GM19452 (cell line): ENCODE results near the gene LETM1.

Experiments used
- ATAC-seq: cut with Tn5 transposase; IDR thresholded peaks from one replicate; pipeline ENCODE4 v1.9.1; 2021; ENCODE audit not compliant: unreplicated experiment

The LETM1 gene

GRCh38 chr4:1797298-1797860 is 58.6 kb downstream of the LETM1 start:
- no peak for ATAC-seq

- no peak for ATAC-seq
These were observed 59.3 kb downstream of the LETM1 start for GRCh38 chr4:1796486-1797204.

- ATAC-seq, result no peak
These were observed 60.4 kb downstream of the LETM1 start for GRCh38 chr4:1795299-1796195.

GRCh38 chr4:1794809-1795298 is 61.1 kb downstream of the LETM1 start:
- ATAC-seq, result no peak

- ATAC-seq, result no peak
These were observed 61.8 kb downstream of the LETM1 start for GRCh38 chr4:1793940-1794808.

- ATAC-seq, result no peak
These were observed 62.5 kb downstream of the LETM1 start for GRCh38 chr4:1793496-1793840.

DNA sequence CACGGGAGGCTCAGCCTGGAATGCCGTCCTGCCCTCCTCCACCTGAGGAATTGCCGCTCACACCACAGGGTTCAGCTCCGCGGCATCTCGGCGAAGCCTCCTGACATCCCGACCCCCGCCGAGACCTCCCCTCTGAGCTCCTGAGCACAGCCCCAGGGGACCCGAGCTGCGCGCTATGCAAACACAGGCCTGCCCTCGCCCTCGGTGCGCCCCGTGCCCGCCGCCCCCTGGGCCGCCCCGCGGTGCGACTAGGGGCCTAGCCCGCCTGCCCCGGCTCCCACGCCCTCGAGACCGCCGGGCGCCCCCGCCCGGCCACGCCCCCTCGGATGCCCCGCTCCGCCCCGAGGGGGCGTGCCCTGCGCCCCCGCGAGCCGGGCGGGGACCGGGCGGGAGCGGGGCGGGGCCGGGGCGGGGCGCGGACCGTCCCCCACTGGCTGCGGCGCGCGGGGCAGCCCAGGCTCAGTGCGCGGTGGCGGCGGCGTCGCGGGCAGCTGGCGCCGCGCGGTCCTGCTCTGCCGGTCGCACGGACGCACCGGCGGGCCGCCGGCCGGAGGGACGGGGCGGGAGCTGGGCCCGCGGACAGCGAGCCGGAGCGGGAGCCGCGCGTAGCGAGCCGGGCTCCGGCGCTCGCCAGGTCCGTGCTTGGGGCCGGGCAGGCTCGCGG is 63.0 kb downstream of the LETM1 start, which contains the start of gene FGFR3:
Gene FGFR3, plus strand, starts transcription at position 462 of the 664 bp plus-strand sequence. CDS start 642 bp downstream, outside the sequence.
- no peak for ATAC-seq

GRCh38 chr4:1792158-1792831 is 63.7 kb downstream of the LETM1 start:
- ATAC-seq, result no peak

GRCh38 chr4:1790005-1790404 is 66.0 kb downstream of the LETM1 start:
- no peak for ATAC-seq

DNA sequence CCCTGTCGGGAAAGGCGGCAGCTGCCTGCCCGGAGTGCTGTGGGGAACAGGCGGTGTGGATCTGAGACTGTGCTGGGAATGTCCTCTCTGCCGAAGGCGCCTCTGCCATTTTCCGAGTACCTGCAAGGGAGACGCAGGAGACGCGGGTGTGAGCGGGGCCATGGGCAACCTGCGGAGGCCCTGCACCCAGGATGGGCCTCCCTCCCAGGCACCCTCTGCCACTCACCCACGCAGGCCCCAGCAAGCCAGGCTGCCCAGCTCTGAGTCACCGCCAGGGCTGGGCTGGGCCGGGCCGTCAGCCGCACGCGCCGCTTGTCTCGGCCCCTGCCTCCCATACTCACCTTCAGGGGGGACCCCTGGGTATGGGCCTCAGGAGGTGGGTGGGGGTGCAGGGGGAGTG is 66.4 kb downstream of the LETM1 start:
- ATAC-seq, result no peak

- no peak for ATAC-seq
These were observed 67.5 kb downstream of the LETM1 start for GRCh38 chr4:1788254-1788973.

GRCh38 chr4:1787411-1788077 is 68.4 kb downstream of the LETM1 start:
- no peak for ATAC-seq

GRCh38 chr4:1786544-1787362 is 69.2 kb downstream of the LETM1 start:
- no peak for ATAC-seq

DNA sequence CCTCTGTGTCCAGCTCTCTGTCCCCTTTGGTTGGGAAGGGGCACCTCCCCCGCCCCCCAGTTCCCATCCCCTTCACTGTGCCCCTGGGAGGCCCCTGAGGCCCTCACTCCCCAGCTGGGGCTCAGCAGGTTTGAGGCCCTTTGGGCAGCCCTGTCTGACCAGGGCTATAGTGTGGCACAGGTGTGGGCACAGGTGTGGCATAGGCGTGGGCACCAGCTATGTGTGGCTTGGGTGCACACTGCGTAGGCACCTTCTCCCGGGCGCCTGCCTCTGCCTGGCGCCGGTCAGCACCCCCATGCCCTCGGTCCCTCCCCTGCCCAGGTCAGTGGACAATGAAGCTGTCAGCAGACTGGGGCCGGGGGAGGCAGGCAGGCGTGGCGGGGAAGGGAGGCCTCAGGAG is 70.4 kb downstream of the LETM1 start:
- ATAC-seq, result no peak

DNA sequence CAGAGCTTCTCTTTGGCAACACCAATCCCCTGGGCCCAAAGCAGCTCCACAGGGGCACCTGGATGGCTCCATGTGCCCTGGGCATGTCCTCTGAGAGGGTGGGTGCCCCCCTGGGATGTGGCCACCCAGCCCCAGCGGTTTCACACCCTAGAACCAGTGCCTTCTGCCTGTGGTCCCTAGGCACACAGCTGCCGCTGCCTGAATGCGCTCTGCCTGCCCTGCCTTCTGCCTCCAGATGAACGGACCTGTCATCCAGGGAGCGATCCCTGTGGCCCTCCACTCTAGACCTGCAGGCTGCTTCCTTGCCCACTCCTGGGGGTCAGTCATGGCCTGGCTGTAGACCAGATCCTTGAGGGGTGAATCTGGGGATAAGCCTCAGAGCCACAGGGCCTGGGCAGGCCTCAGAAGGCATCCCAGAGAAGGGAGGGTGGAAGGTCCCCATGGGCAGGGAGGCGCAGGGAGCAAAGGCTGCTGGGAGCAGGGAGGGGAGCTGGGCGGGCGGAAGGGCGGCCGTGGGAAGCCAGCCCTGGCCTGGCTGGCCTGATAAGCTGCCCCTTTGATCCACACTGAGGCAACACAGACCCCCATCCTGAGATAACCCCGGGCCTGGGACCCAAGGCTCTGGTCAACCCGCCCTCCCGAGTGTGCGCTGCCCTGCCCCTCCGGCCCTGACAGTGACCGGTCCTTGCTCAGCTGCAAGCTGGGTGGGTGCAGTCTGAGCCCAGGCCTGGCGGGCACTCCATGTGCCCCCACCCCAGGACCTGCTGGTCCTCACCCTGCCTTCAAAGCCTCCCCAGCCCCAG is 71.0 kb downstream of the LETM1 start:
- no peak for ATAC-seq

DNA sequence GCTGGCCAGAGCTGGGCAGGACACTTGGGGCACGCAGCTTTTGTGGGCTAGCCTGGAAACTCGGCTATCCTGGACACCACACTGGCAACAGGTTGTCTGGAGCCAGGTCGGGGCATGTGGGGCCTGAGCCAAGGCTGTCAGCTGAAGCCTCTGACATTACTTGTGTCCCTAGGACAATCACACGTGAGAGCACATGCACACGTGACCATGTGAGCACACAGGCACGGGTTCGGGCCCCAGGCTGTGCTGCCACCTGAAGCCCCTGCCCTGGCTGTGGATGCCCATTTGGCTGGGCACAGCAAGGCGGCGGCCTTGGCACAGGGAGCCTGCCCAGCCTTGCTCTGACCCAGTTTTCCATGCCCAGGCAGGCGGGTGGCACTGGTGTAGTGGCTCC is 71.6 kb downstream of the LETM1 start:
- no peak for ATAC-seq

- ATAC-seq, result no peak
These were observed 72.0 kb downstream of the LETM1 start for GRCh38 chr4:1783970-1784369.
